GM12801 (cell line): Measurements from ENCODE around the gene CKM.

Experiments used
- CTCF ChIP-seq: IDR thresholded peaks from one replicate; pipeline ENCODE4 v1.5.1; 2011; ENCODE audit warnings: control low read depth; ENCODE audit not compliant: insufficient read length; ENCODE audit errors: extremely low read depth

CKM gene

DNA sequence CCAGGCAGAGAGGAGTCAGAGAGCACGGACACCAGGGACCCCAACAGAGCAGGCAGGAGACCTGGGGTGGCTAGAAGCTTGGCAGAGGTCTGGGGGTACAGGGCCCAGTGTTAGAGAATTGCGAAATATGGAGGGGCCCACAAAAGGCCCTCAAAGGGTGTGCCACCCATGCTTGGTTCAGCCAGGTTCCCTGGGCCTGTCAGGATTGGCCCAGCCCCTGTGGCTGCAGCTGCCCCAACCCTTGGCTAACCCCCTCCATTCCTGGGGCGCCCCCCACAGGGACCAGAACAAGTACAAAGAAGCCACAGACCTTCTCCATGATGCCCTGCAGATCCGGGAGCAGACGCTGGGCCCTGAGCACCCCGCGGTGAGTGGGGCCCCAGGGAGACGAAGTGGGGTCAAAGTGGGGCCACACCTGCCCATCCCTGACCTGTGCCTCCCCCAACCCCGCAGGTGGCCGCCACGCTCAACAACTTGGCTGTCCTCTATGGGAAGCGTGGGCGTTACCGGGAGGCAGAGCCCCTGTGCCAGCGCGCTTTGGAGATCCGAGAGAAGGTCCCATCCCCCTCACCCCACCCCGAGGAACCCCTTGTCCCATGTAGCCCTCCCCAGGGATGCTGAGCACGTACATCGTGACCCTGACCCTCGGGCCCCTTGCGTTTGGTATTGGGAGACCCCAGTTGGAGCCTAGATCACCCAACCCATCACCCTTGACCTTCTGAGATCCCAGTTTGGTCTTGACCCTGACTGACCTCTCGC lies 25.9 kb upstream of the CKM start:
- TF ChIP-seq CTCF, result no peak

DNA sequence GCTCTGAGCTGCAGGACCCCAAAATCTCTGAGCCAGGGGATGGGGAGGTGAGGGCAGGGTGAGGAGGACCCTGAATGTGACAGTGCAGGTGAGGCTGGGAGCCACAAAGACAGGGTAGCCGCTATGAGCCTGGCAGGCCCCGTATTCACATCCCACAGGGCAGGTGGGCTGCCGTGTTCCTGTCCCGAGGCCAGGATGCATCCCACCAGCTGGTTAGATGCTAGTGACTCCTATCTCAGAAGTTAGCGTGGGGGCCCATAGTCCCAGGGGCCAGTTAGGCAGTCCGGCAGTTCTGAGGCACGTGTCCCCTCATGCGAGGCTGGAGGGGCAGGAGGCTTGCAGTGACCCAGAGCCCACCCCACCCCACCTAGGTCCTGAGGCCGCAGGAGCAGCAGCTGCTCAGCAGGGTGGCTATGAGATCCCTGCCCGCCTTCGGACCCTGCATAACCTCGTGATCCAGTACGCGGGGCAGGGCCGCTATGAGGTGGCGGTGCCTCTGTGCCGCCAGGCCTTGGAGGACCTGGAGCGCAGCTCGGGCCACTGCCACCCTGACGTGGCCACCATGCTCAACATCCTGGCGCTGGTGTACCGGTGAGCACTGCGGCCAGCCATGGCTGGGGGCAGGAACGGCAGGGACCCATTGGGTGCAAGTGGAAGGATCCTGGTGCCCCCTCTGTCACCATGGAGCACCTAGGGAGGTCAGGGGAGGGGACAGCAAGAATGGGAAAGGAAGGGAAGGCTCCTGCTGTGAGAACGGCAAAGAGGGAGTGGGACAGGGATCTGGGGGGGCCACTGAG lies 25.1 kb upstream of the CKM start:
- TF ChIP-seq CTCF, result no peak

DNA sequence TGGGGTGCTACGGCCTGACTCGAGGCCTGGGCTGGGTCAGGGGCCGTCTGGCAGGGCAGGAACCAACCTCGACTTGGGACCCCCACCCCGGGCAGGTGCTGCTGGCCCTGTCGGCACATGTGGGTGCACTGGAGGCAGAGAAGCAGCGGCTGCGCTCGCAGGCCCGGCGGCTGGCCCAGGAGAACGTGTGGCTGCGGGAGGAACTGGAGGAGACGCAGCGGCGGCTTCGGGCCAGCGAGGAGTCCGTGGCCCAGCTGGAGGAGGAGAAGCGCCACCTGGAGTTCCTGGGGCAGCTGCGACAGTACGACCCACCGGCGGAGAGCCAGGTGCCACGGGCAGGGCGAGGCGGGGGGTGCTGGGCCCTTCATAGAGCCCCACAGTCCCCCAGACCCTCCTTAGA lies 23.8 kb upstream of the CKM start:
- TF ChIP-seq CTCF, result no peak

GRCh38 chr19:45345506-45345860 lies 22.8 kb upstream of the CKM start:
- no peak for TF ChIP-seq CTCF

DNA sequence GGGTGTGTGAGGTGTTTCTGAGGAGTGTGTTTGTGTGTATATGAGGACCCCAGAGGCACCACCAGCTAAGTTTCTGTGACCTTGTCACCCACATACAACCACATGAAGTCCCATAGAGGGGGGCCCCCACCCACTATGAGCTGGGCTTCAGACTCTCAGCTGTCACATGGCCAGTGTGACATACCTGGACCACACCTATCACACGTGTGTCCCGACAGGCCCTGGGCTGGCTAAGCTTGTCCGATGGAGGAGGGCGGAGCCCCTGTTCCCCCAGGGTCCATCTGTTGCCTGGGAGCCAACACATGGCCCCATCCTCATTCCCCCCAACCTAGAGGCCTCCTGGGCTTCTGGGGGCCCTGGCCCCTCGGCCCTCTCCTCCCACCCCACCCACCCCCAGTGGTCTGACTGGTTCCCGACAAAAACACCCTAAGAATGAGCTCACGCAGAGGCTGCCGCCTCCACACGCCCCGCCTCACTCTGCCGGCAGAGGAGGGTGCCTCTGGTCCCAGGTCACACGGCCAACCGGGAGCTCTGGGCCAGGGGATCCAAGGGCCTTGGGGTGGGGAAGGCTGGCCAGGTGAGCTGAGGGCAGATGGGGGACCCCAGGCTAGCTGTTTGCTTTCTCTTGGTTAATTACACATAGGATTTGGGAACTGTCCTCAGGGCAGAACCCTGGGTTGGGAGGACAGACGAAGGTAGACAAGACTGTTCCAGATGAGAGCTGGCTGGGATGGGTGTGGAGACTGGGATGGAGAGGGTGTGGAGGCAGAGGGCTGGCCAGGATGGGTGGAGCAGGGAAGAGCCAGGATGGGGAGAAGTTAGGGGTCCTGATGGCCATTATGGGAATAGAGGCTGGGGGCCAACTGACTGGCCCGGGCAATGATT lies 22.2 kb upstream of the CKM start:
- TF ChIP-seq CTCF, result no peak

GRCh38 chr19:45342911-45343310 lies 20.2 kb upstream of the CKM start:
- no peak for TF ChIP-seq CTCF

DNA sequence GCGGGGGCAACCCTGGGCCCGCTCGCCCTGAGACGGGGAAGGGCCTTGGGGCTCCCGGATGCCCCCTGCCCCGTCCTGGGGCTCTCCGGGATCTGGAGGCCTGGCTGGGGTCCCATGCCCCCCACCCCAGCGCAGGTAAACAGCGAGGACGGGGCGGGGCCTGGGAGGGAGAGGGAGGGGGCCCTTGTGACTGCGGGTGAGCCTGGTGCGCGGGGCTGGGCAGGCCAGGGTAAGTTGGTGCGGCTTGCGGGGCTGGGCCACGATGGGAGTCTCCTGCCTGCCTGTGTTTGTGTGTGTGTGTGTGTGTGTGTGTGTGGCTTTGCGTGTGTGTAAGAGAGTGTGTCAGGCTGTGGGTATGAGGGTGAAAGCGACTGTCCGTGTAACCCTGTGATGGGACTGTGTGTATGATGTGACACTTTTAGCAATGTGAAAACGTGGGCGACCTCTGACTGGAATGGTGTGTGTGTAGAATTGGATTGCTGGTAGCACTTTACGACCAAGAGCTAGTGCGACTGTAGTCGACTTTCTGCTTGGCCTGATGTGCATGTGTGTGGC lies 18.3 kb upstream of the CKM start:
- no peak for TF ChIP-seq CTCF
